ES-I3 (cell line): Measurements from ENCODE around the gene COA7.
"Not testable (repeated sequence)": the region's sequence is repeated elsewhere in the genome, so short reads cannot be mapped to it uniquely, and the experiment has no call there.

Experiments used
- H3K36me3 ChIP-seq: 2 replicates; pipeline ENCODE4 v1.6.1; 2013; ENCODE audit warnings: mild to moderate bottlenecking, low read length, control low read depth, moderate library complexity; ENCODE audit not compliant: insufficient read depth
- H3K4me1 ChIP-seq: 2 replicates; pipeline ENCODE4 v1.6.1; 2013; ENCODE audit warnings: mild to moderate bottlenecking, control low read depth, low read length; ENCODE audit not compliant: insufficient read depth
- H3K9ac ChIP-seq: 2 replicates; pipeline ENCODE4 v1.6.1; 2013; ENCODE audit warnings: low read depth, mild to moderate bottlenecking, low read length, moderate library complexity
- H3K9me3 ChIP-seq: 2 replicates; pipeline ENCODE4 v1.6.1; 2013; ENCODE audit warnings: mild to moderate bottlenecking, low read length, moderate library complexity; ENCODE audit not compliant: control insufficient read depth, insufficient read depth

Gene COA7

DNA sequence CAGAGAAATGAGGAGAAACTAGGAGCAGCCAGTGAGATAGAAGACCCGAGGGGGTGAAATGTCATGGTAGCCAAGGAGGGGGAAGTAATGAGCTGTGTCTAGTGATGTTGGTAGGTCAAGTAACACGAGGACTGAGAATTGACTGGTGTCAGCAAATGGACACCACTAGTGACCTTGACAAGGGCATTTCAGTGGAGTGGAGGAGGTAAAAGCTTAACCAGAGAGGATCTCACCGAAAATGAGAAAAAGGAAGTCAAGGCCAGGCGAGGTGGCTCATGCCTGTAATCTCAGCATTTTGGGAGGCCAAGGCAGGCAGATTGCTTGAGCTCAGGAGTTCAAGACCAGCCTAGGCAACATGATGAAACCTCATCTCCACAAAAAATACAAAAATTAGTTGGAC is 25.1 kb upstream of the COA7 start:
- H3K9me3 ChIP-seq = no peaks in the 10 kb centered on the region
- no peak overlapping the region for H3K9ac ChIP-seq
- H3K4me1 ChIP-seq = peaks cover 5% of the 10 kb centered on the region
- no peaks in the 10 kb centered on the region for H3K36me3 ChIP-seq

GRCh38 chr1:52715296-52715695 is 17.1 kb upstream of the COA7 start:
- H3K9me3 ChIP-seq, H3K9ac ChIP-seq, H3K4me1 ChIP-seq, H3K36me3 ChIP-seq: not testable (repeated sequence)

DNA sequence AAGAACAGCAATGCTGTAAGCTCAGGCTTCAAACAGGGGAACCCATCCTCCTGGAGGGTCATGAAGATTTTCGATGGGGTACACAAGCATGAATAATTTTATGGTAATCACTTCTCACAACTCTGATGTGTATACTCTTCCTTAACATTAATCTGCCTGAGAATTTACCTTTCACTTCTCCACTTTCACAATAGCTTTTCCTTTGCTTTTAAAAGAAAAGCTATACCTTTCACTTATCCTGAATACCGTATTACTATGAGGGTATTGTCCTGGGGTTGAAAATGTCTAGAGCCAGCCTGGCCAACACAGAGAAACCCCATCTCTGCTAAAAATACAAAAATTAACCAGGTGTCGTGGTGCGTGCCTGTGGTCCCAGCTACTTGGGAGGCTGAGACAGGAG is 15.4 kb upstream of the COA7 start:
- H3K9me3 ChIP-seq = no peaks in the 10 kb centered on the region
- no peak overlapping the region for H3K9ac ChIP-seq
- H3K4me1 ChIP-seq = no peaks in the 10 kb centered on the region
- H3K36me3 ChIP-seq = no peaks in the 10 kb centered on the region

GRCh38 chr1:52709016-52709415 is 10.9 kb upstream of the COA7 start:
- H3K4me1 ChIP-seq = peaks cover 7% of the 10 kb centered on the region; the same call in 1 of the 2 replicates
- H3K9ac ChIP-seq = no peak overlapping the region
- no peaks in the 10 kb centered on the region for H3K36me3 ChIP-seq
- H3K9me3 ChIP-seq = no peaks in the 10 kb centered on the region

GRCh38 chr1:52707927-52708655 is 9.9 kb upstream of the COA7 start:
- H3K4me1 ChIP-seq = peaks cover 7% of the 10 kb centered on the region; the same call in 1 of the 2 replicates
- H3K9ac ChIP-seq = no peak overlapping the region
- no peaks in the 10 kb centered on the region for H3K9me3 ChIP-seq
- no peaks in the 10 kb centered on the region for H3K36me3 ChIP-seq

GRCh38 chr1:52706941-52707926 is 9.1 kb upstream of the COA7 start:
- Histone ChIP-seq H3K9ac (no peak overlapping the region), H3K4me1 (peaks cover 7% of the 10 kb centered on the region; the same call in 1 of the 2 replicates), H3K9me3 (no peaks in the 10 kb centered on the region), H3K36me3 (no peaks in the 10 kb centered on the region)

DNA sequence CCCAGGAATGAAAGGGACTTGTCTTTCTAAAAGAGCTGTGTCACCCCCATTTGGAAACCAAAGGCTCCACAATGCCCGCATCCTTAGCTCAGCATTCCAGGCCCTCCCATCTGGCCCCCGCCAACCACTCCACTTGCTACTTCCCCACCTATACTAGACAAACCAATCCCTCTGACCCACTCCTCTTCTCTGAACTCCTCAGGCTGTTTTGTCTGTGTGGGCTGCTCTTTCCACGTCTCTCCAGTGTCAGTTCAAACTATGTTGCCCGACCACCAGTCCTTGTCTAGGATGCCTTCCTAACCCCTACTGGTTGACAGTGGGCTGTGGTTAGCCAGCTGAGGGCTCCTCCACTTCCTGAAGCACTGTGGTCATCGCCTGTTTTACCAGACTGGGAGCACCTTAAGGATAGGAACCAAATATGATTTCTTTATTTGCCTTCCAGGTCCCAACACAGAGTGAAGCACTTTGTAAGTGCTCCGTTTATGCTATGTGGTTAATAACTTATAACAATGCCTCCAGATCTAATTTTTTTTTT is 8.1 kb upstream of the COA7 start:
- no peaks in the 10 kb centered on the region for H3K36me3 ChIP-seq
- no peak overlapping the region for H3K9ac ChIP-seq
- peaks cover 7% of the 10 kb centered on the region; the same call in 1 of the 2 replicates for H3K4me1 ChIP-seq
- no peaks in the 10 kb centered on the region for H3K9me3 ChIP-seq

- peak overlapping the region; percentile 63 for H3K9ac ChIP-seq
- H3K4me1 ChIP-seq = peaks cover 7% of the 10 kb centered on the region; the same call in 1 of the 2 replicates
- no peaks in the 10 kb centered on the region for H3K36me3 ChIP-seq
- H3K9me3 ChIP-seq = no peaks in the 10 kb centered on the region
Measured at GRCh38 chr1:52702886-52703787, 5.0 kb upstream of the COA7 start.

GRCh38 chr1:52695627-52696026 is 2.5 kb downstream of the COA7 start:
- Histone ChIP-seq H3K9me3 (no peaks in the 10 kb centered on the region), H3K9ac (no peak overlapping the region), H3K36me3 (peaks cover 11% of the 10 kb centered on the region), H3K4me1 (no peaks in the 10 kb centered on the region)

DNA sequence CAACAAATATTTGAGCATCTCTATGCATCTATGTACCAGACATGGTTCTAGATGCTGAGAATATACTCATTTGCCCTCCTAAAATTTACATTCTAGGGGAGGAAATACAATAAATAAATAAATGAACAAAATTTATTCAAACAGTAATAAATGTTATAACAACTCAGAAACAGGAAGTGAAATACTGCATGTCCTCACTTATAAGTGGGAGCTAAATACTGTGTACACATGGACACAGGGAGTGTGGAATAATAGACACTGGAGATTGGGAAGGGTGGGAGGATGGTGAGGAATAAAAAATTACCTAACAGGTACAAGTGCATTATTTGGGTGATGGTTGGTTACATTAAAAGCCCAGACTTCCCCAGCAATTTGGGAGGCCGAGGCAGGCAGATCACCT is 4.3 kb downstream of the COA7 start:
- H3K36me3 ChIP-seq = peaks cover 12% of the 10 kb centered on the region
- no peaks in the 10 kb centered on the region for H3K9me3 ChIP-seq
- H3K9ac ChIP-seq = no peak overlapping the region
- no peaks in the 10 kb centered on the region for H3K4me1 ChIP-seq

GRCh38 chr1:52693351-52693750 is 4.8 kb downstream of the COA7 start:
- H3K36me3 ChIP-seq = peaks cover 15% of the 10 kb centered on the region
- H3K4me1 ChIP-seq, H3K9ac ChIP-seq, H3K9me3 ChIP-seq: not testable (repeated sequence)

GRCh38 chr1:52692697-52693096 is 5.5 kb downstream of the COA7 start:
- H3K9me3 ChIP-seq = no peaks in the 10 kb centered on the region
- H3K4me1 ChIP-seq = no peaks in the 10 kb centered on the region
- H3K36me3 ChIP-seq = peaks cover 17% of the 10 kb centered on the region
- H3K9ac ChIP-seq = no peak overlapping the region

DNA sequence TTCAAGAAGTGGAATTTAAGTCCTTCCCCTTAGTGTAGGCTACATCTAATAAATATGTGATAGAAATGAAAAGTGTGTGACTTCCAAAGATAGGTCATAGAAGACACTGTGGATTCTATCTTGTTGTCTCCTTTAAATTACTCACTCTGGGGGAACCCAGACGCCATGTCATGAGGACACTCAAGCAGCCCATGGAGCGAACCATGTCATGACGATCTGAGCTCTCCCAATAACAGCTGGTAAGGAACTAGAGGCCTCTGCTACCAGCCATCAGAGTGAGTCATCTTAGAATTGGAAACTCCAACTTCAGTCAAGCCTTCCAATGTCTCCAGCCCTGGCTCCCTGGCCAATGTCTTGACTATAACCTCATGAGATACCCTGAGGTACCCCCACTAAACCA is 6.3 kb downstream of the COA7 start:
- H3K36me3 ChIP-seq = peaks cover 21% of the 10 kb centered on the region

DNA sequence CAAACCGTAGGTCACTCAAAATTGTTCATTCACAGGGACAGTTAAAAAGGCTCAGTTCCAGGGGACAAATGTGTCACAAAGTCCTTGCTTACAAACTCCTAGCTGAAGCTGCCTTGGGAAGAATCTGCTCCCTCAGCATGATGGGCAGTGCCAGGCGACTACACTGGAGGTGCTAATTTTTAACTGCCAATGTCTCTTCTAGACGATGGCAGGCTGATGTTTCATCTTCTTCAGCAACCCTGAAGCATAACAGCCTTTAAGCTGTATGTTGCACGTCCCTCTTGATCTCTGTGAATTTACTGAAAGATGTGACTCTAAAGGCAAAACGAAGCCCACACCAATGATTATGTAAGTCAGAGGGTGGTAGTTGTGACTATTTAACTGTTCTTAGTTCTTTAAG is 11.3 kb downstream of the COA7 start:
- H3K4me1 ChIP-seq = peaks cover 5% of the 10 kb centered on the region; the same call in 1 of the 2 replicates
- H3K9ac ChIP-seq = no peak overlapping the region
- H3K36me3 ChIP-seq = peaks cover 14% of the 10 kb centered on the region
- H3K9me3 ChIP-seq = no peaks in the 10 kb centered on the region

More for the DNA sequence above, 6.3 kb downstream of the COA7 start:
- Histone ChIP-seq H3K4me1 (no peaks in the 10 kb centered on the region), H3K9ac (no peak overlapping the region), H3K9me3 (no peaks in the 10 kb centered on the region)
